A549 treated with dexamethasone at 1 μM for 4 hours (cell line): ENCODE results near the gene TMEM243. TPM values are rescaled to one million over a fixed set of nuclear protein-coding genes. Genes with fewer than 3 reads are reported as not detected.

Source experiments
- total RNA-seq: library from RNA; stranded (reverse); fragments of 200-300 nt; extraction: Qiagen RNA extraction; gene quantifications from 5 replicates; pipeline ENCODE4 v1.2.3, GENCODE V29; 2022

TMEM243 gene, protein sequence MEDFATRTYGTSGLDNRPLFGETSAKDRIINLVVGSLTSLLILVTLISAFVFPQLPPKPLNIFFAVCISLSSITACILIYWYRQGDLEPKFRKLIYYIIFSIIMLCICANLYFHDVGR
- 22.8 to 24.9 TPM (median 23.9 TPM) in 5 replicates for total RNA-seq

DNA sequence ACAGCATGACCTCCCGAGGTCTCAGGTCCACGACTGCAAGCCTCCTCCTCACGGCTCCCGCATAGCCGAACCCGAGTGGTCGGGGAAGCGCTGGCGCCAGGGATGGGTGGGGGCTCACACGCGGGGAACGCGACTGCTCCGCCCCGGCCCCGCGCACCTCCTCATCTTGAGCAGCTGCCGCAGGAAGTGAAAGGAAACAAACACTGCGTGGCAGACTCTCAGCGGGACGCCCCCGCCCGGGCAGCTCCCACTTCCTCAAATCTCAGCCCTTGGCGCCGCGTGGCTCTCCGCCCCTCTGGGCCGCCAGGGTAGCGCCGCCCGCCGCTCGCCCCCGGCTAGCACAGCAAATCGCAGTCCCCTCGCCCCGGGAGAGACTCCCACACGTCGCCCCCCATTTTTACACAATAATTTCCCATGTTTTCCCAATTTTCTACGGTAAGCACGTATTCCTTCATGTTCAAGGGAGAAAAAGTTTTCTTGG, at the start of gene TMEM243:
Gene TMEM243, minus strand, starts transcription at position 188 of the 481 bp plus-strand sequence. CDS start 229 bp downstream, outside the sequence.

DNA sequence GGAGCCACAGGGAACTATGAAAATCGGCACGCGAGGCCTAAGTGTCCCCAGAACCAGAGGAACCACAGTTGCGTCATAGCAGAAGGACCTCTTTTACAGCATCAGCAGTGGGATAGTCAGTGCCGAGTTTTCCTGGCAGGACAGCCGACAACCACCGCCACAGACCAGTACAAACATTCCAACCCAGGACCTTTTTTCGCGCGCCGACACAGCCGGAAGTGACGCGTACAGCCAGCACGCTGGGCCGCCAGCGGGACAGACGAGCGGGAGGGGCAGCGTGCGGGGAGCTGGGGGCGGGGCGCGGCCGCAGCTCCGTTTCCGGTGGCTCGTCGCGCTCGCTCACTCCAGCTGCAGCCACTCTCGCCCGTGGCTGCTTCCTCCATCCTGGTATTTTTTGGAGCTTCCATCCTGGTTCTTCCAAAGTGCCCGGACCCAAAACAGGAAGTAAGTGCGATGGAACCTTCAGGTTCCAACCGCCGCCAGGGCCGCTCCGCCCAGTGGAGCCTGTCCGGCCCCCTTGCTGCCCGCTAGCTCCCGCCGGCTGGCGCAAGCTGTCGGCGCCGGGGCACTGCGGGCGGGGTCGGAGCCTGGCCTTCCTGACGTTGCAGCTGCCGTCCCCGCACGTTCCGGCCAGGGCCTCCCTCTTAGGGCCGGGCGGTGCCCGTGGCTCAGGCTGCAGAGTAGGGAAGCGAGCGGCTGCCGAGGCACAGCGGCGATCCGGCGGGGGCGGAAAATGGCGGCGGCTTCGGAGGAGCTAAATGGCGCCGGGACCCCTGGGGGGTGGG, 67.2 kb downstream of the TMEM243 start, which contains the start of gene DMTF1:
Gene DMTF1, plus strand, starts transcription at position 342 of the 785 bp plus-strand sequence. CDS start 12,489 bp downstream, outside the sequence.

Other genes starting within 250 kb of the TMEM243 start
- 0.01 to 0.15 TPM (median 0.12 TPM) in 5 replicates for gene ELAPOR2, start 160.1 kb downstream of the TMEM243 start, total RNA-seq
- gene DMTF1, start 67.3 kb downstream of the TMEM243 start, total RNA-seq: 14.4 to 23.4 TPM (median 18.4 TPM) in 5 replicates
- 5.4 to 7.3 TPM (median 6.1 TPM) in 5 replicates for gene CROT, start 125.9 kb upstream of the TMEM243 start, total RNA-seq